Bone marrow (tissue), 2 donors: Measurements from ENCODE around the gene ATP11A.
A peak's percentile ranks its signal among the peaks of the same experiment; 100 is the strongest.
"Not testable (repeated sequence)": the region's sequence is repeated elsewhere in the genome, so short reads cannot be mapped to it uniquely, and the experiment has no call there.

Source experiments
- DNase-seq, 2 donors: peaks; one replicate each; lab custom pipeline; 2025; lab: John Stamatoyannopoulos, UW

The ATP11A gene

DNA sequence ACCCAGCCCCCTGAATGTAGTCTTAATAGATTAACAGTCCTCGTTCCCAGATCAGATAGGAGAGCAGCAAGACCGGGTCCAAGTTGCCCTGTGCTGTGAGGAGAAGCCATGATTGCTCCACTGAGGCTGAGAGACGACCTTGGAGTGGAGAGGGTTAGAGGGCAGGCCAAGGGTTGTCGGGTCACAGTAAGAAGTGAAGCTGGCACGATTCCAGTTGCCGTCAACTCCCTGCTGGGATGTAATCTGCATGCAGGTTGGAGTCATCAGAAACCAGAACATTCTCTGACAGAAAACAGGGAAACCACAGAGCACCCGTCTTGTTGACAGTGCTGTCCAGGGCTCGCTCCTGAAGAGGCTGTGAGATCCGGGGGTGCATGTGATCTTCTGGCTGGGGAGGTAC is 19.0 kb upstream of the ATP11A start:
- DNase-seq: no peak

DNA sequence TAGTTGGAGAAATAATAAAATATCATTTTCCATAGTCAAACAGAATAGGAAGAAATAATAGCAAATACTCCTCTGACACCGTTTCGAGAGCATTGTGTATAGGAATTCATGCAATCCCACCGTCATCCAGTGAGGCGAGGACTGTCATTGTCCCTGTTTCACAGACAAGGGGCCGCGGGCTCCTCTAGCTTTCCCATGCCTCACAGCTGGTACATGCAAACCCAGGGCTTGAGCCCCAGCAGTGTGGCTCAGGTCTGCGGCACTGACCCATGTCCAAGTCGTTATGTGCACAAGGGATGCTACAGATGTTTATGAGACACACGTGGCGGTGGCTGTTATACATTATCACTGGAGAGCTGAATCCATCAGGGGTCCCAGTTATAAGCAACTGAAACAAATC is 18.5 kb upstream of the ATP11A start:
- no peak for DNase-seq

DNA sequence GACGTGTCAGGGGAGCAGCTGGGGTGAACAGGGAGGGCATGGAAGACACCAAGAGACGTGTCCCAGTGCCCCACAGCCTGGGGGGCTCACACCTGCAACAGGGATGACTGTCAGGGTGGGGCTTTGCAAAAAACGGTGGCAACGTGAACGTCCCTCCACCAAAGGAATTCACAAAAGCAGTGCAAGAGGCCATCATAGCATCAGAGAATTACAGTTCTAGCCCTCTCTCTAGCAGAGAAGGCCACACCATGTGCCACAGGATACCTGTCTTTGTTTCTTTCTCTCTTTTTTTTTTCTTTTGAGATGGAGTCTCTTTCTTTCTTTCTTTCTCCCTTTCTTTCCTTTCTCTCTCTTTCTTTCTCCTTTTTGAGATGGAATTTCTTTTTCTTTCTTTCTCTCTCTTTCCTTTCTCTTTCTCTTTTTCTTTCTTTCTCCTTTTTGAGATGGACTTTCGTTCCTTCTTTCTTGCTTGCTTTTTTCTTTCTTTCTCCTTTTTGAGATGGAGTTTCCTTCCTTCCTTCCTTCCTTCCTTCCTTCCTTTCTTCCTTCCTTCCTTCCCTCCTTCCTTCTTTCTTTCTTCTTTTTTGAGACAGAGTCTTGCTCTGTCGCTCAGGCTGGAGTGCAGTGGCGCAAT is 17.1 kb upstream of the ATP11A start:
- DNase-seq: no peak

DNA sequence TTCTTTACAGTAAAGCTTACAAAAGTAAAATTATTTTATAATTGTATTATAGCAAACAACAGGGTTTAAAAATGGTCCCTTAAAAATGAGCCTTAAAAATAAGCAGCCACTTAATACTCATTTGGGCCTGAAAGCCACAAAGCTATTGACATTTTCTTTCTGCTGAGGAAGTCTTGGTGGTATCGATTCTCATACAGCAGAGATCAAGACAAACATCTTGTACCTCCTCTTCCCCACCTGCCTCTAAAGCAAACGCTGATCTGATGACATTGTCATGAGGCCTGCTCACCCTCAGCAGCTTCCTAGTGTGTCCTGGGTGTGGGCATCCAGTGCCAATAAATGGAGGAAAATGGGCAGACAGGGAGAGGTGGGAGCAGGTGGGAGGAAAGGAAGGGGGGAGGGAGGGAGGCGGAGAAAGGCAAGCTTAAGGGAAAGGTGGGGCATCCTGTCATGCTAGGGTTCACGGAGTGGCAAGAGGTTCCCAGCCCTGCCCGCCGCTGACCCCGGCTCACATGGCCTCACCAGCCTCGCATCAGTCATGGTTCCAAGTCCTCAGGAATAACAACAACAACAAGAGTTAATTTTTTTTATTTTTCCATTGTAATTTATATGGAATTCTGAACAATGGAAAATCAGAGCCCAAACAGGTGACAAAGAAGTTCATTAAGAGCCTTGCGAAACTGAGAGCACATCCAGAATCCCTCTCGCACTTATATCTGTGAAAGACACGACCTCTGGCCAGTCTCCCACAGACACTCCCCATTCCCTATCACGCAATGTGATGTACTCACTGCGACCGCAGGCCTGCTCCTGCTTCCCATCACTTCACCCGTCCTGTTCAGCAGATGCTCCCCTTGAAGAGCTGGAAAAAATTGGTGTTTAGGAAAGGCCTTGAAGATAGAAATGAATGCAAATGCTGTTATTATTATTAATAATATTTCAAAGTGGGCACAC is 15.1 kb upstream of the ATP11A start:
- no peak for DNase-seq

DNA sequence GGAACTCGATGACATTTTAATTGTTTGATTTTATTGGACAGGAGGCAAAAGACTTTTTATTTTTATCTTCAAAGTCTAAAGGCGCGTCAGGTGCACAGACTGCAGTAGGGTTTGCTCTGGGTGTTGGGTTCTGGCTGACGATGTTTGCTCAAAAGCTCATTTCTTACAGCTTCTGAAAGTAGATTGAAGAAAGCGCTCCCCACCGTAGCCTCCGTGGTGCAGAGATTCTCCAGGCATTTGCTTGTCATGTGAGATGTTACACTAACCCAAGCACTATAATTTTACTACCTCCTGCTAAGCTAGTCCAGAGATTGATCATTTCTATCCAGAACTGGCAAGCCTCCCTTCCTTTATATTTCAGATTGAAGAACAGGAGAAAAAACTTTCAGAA is 14.5 kb upstream of the ATP11A start:
- DNase-seq: no peak

DNA sequence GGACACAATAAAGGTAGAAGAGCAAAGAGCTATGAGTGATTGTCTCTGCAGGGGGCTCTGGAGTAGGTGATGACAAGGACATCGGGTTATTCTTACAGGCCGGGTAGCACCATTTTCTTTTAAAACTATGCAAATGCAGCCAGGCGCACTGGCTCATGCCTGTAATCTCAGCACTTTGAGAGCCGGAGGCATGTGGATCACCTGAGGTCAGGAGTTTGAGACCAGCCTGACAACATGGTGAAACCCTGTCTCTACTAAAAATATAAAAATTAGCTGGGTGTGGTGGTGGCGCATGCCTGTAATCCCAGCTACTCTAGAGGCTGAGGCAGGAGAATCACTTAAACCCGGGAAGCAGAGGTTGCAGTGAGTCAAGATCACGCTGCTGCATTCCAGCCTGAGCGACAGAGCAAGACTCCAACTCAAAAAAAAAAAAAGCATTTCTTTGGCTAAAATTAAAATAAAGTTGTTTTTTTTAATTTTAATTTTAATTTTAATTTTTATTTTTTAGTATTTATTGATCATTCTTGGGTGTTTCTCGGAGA is 12.3 kb upstream of the ATP11A start:
- not testable (repeated sequence) for DNase-seq

DNA sequence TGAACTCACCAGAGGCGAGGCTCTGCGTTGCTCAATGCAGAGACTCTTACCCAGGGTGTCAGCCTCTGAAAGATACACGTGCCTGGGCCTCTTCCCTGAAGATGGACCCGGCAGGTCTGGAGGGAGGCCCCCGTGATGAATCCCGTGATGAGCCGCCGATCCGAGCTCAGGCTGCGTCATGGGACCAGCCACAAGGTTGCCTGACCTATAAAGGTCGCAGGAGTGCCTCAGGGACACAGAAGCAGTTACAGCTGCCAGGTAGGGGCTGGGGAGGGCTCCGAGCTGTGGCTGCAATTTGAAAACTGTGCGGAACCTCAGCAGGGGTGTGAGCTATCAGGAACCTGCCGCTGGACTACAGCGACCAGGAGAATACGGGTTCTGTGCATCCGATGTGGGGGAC is 10.5 kb upstream of the ATP11A start:
- no peak for DNase-seq

DNA sequence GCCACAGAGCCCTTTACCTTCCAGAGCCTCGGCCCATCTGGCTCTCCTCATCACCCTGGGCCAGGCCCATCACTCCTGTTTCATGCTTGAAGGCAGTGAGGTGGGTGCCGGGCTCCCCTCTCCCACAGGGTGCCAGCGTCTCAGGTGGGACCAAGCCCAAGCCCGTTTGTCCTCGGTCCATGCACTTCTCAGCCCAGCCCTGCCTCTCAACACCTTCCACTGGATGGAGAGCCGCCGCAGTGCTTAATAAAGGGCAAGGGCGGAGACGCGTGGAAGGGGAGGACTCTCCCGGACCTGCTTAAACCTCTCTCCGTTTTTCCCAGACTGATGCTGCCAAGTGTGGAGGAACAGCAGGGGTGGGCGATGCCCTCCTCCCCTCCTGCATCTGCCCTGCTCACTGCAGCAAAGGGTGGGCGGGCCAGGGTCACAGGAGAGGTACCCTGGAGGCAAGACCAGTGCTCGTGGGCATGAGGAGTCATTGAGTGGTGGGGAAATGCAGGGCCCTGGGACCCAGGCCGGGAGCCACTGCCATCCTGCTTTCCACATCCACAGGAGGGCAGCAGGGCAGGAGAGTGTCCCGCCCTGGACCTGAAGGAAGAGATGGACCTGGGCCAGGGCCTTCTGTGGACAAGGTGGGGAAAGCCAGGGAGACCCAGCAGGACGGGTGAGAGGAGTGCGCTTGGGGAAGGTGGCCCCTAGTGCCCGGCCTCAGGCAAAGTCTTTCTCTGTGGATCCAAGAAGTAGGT is 9.7 kb upstream of the ATP11A start:
- DNase-seq: no peak

DNA sequence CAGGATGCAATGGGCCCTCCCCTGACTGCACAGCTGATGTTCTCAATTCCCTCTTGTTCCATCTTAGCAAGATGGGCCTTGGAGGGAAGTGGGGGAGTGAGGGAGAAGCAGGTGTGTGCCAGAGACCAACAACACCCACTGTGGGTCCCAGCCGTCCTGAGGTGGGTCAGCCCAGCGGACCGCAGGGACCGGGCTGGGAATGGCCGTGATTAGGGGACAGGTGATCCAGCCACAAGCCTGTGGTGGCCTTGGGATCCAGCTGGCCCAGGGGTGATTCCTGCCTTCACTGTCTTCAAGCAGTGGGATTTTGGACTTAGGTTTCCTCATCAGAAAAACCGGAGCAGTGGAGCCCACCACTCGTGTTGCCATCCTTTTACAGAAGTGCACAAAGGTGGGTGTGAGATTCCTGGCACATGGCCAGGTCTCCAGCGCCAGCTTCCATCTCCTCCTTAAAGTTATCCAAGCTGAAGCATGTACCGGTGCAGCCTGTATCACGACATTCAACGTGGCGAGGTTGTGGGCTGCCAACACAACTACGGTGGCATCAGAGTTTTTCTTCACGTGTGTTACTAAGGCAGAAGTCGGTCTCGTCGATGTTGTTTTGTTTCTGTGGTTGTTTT is 9.0 kb upstream of the ATP11A start:
- no peak for DNase-seq

DNA sequence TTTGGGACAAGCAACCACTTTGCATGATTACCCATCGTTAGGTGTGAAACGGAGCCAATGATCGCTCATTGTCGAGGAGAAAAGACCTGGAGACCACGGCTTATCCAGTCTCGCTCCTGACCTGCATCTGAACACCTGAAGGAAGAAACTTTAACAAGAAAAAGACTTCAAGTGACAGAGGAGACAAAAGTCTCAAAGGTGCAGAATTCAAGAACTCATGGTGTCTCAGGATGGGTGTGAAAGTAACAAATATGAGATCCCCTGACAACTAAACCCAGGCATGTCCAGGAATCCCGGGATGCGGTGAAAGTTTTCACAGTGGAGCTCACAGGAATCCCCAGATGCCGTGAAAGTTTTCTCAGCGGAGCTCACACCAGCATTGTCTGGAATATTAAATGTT is 6.3 kb upstream of the ATP11A start:
- DNase-seq: no peak

DNA sequence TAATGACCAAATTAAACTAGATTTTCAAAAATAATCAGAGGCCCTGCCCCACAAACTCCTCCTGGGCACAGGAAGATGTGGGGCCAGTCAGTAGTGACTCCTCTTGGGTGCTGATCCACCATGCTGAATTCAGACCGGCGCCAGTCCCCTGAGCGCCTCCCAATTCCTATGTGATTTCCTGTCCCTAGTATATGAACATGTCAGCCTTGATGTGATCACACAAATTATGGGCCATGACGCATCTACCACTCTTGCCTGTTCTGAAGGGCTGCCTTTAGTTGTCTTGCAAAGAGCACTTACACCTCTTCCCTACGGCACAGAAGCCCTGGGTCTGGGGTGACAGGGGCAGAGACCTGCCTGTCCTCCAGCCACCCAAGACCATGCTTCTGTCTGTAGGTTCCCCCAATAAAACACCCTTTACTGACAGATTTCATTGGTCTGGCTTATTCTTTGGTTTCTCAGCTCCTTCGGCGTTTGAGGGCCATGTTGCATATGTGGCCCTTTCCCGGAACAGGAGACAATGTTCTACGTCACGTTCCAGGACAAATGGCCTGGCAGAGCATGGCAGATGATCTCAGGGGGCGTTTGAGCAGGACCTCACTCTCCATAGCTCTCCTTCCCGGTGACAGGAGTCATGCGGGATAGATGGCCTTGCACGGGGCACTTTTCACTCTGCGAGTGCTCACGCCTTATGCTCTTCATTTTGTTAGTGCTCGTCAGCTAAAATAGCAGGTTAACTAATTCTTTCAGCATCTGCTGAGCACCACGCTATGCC is 5.6 kb upstream of the ATP11A start:
- DNase-seq: no peak

DNA sequence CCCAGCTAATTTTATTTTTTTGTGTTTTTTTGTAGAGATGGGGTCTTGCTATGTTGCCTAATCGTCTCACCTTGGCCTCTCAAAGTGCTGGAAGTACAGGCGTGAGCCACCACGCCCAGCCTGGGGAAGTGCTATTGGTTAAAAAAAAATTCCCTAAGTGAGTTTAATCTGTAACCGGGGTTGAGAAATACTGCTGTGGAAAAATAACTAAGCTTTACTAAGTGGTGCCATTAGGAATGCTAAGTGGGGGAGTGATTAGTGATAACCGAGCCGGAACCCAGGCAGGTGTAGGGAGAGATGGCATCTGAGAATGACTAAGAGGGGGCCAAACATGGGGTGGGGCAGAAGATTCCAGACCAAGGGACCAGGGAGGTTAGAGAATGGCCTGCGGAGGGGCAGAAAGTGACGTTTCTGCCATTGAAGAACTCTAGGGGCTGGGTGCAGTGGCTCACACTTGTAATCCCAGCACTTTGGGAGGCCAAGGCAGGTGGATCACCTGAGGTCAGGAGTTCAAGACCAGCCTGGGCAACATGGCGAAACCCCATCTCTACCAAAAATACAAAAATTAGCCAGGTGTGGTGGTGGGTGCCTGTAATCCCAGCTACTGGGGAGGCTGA is 4.5 kb upstream of the ATP11A start:
- not testable (repeated sequence) for DNase-seq

DNA sequence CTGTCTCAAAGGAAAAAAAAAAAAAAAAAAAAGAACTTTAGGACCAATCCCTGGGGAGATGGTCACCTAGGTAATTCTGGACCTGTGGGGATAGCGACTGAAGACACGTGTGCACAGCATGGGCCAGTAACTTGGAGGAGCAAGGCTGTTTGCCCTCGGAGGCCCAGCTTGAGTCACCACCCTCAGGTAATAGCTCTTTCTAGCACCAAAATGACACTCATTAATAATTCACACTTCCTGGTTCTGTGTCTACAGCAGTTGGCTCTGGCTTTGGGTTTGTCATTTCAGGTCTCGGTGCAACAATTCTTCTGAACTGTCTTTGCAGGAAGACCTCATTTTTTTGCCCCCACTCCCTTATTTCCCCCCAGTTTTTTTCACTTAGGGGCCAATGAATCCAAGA is 3.9 kb upstream of the ATP11A start:
- DNase-seq: no peak

DNA sequence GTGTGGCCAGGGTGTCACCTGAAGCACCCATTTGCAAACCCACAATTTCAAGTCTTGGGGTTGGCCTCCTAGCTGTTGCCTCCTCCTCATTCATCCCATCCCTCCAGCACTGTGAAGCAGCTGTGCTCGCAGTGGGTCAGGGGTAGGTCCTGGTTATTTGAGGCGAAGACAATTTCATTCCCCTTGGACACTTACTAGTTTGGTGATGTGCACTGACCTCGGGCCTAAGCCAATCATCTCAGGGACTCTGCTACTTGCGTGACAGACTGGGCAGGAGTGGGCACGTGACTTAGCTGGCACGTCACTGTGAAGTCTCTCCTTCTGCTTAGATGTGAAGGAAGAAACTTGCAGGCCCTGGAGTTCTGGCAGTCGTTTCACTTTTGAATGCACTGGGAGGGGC is 3.5 kb upstream of the ATP11A start:
- no peak for DNase-seq

DNA sequence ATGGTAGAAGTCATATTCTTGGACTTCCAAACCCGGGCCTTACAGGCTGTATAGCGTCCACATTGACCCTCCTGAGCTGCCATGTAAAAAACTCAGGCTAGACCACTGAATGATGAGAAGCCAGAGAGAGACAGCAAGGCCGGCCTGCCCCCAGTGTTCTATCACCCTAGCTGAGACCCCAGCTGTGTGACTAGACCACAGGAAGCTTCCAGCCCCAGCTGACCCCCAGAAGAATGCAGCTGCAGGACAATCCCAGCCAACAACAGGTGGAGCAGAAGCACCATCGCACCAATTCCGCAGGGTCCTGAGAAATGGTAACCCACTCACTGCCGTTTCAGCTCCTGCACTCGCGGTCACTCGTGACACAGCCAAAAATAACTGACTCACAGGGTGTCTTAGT is 2.9 kb upstream of the ATP11A start:
- no peak for DNase-seq

DNA sequence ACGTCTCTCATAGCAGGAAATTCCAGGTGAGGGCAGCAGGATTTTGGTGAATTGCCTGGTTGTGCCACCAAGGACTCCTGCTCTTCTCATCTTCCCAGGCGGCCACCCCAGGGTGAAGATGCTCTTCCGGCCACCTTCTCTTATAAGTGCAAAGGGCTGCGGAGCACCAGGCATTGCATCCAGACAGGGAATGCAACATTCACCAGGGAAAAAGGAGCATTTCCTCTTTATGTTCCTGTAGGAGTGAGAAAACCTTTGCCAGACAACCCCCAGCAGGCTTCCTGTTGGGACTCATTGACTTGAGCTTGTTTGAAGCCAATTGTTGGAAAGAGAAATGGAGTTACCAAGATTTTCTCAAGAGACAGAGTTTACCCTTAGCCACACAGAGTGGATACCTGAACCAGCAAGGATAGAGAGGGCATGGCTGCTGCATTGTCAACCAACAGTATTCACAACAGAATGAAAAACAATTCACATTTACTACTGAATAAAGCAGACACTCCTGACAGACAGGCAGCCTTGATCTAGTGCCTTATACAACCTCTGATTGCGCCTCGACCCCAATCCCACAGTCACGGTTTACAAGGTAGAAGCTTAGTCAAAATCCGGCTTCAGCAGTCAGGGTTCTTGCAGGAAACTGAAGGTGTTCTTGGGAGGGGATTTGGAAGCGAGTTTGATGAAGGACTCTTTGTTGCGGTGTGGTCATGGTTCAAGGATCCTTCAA is 1.8 kb upstream of the ATP11A start:
- DNase-seq: no peak

DNA sequence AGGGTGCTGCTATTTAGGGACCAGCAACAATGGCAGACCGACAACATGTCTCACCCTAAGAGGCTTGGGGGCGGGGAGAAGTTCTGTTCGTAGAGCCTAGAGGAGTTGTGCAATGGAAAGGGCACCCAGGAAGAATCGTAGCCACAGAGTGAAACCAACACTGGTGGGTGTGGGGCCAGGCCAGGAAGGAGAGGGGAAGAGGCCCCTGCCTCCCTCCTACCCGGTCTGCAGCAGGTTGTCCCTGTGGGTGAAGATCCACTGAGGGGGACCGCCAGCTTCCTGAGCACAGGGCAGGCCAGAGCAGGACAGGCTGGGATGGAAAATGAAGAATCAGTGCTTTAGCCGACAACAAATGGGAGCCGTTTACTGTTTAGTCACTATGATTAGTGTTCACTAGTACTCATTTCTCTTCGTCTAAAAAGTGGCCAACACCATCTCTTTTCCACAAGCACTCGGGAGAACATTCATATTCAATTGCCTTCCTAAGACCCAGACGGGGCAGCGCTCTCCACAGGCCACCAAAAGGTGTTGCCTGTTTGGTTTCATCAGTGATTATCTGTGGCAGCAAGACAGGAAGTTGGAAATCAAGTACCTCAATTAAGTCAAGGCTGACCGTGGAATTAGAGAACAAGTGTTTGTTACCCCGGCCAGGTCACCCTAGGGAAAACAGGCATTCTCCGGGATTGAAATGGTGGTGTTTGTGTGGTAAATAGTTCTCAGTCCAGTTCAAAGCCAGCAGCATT is 1.1 kb upstream of the ATP11A start:
- peak in 1 of 2 donors; percentile 17 for DNase-seq

DNA sequence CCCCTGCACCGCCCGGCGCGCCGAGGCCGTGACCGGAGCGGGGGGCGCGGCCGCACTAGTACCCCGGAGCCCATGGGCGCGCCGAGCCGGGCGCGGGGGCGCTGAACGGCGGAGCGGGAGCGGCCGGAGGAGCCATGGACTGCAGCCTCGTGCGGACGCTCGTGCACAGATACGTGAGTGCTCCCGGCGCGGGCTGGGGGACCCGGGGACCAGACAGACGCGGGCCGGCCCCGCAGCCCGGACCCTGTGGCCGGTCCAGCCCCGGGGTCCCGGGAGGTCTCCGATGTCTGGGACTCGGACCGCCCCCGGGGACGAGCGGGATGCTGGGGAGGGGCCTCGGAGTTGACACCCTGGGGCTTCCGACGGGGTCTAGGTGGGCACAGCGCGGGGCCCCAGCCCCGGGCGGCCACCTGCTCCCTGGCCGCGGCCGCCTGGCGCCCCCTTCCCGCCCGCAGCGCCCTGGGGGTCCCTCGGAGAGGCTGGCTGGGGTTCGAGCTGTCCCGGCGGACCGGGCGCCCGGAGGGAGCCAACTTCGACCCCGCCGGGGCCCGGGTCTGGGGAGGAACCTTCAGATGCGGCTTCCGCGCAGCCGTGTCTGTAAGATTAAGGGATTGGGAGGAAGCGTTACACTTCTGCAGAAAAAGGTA is 568 bp downstream of the ATP11A start:
- peak in 1 of 2 donors; percentile 51 for DNase-seq

DNA sequence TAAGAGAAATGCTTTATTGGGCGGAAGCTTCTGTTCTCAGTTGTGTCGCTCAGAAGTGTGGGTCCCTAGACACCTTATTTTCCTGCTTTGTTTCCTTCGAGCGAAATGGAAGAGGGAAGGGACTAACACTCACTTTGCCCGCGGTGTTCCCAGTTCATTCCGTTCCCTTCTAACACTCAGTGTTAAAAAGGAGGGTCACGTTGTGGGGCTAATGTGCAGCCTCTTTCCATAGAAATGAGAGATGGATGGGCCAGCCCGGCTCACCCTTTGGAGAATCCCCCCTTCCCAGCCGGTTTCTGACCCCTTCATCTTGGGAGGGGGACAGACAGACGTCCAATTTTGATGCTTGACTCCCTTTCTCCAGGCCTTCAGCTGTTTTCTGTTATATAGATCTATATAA is 2.3 kb downstream of the ATP11A start:
- DNase-seq: no peak
